Fibroblast of villous mesenchyme (primary cell): ENCODE results near the gene ROBO2. TPM values are rescaled to one million over a fixed set of nuclear protein-coding genes. Genes with fewer than 3 reads are reported as not detected.

Experiments
- DNase-seq: peaks from one replicate; pipeline ENCODE4 v3.0.0-alpha.2; 2010; ENCODE audit warnings: low read depth
- H3K4me3 ChIP-seq: 2 replicates; pipeline ENCODE4 v1.5.1; 2011; ENCODE audit warnings: low read depth, mild to moderate bottlenecking, low read length
- total RNA-seq: library from RNA; depleted of rRNA; stranded (reverse); fragments of >200 nt; gene quantifications from 2 replicates; pipeline ENCODE4 v1.2.3, GENCODE V29; 2012
- TF ChIP-seq, protein P1 (sequence below): IDR thresholded peaks from 2 replicates; pipeline ENCODE4 v1.5.1; 2012; ENCODE audit warnings: low read depth, mild to moderate bottlenecking, low read length; ENCODE audit not compliant: insufficient read depth

Gene ROBO2
- total RNA-seq, 1 donor: 3.0 TPM

DNA sequence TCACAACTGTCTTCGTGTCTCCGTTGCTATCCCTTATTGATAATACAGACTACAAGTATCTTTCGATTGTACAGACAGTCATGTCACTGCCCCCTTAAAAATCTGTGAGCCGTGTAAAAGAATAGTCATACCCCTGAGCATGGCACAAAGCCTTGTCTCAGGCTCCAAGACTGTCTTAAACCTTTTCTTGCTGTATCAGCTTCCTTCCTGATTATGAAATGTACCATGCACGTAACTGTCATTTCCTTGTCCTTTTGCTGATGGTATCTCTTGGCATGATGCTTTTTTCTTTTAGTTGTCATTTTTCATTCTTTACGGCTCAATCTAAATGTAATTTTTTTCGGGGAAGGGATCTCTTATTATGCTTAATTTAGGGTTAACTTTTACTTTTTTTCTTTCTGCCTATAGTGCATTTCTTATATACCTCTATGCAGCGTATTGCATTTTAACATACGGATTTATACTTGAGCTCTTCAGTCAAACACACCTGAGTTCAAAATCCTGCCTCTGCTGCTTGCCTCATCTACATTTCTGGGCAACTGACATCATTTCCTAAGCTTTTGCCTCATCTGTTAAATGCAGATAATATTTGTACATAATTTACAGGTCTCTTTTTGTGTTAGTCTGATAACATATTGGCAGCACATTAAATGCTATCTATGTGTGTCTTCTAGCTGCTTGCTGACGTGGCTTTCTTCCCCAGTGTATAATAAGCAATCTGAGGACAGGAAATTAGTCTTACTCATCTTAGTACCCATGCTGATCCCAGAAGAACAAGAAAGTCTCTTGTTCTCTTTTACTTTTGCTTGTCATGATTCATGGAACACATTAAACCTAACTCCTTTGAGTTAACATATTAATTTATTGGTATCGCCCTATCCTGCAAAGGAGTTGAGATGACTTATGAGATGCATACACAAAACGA lies 57.3 kb downstream of the ROBO2 start:
- DNase-seq: no peak
- TF ChIP-seq, protein P1, sequence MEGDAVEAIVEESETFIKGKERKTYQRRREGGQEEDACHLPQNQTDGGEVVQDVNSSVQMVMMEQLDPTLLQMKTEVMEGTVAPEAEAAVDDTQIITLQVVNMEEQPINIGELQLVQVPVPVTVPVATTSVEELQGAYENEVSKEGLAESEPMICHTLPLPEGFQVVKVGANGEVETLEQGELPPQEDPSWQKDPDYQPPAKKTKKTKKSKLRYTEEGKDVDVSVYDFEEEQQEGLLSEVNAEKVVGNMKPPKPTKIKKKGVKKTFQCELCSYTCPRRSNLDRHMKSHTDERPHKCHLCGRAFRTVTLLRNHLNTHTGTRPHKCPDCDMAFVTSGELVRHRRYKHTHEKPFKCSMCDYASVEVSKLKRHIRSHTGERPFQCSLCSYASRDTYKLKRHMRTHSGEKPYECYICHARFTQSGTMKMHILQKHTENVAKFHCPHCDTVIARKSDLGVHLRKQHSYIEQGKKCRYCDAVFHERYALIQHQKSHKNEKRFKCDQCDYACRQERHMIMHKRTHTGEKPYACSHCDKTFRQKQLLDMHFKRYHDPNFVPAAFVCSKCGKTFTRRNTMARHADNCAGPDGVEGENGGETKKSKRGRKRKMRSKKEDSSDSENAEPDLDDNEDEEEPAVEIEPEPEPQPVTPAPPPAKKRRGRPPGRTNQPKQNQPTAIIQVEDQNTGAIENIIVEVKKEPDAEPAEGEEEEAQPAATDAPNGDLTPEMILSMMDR: no peak
- no peak overlapping the region for H3K4me3 ChIP-seq

DNA sequence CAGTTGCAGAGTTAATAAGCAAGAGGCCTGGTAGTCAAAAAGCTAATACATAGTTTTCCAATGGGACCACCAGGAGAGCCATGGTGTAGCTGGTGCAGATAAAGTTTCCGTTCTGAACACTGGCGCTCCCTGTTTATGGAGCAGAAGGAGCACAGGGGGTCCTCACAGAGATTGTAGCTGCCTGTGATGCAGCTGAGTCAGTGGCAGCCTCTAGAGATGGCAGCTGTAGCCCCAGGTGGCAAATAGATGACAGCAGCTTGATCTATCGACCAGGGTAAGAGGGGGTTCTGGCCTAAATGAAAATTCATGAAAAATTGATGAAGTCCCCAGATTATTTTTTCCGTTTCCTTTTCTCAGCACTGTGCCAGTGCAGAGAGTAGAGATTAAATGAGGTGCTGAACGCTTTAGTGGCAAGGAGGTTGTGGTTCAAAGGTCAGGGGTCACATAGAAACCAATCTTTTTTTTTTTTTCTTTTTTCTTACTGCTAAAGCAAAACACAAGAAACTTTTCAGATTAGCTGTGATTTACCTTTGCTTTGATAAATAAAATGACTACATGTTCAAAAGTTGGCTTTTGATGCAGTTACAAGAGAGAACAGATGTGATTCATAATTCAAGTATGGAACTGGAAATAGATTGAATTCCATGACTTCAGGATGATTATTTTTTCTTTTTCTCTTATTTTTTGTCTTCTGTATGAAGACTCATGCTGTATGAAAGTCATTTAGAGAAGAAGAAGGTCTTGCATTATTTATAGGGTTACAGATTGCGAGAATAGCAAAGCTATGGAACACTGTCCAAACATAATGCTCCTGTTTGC lies 63.3 kb downstream of the ROBO2 start:
- H3K4me3 ChIP-seq: no peak overlapping the region
- DNase-seq: no peak
- TF ChIP-seq, protein P1: no peak

DNA sequence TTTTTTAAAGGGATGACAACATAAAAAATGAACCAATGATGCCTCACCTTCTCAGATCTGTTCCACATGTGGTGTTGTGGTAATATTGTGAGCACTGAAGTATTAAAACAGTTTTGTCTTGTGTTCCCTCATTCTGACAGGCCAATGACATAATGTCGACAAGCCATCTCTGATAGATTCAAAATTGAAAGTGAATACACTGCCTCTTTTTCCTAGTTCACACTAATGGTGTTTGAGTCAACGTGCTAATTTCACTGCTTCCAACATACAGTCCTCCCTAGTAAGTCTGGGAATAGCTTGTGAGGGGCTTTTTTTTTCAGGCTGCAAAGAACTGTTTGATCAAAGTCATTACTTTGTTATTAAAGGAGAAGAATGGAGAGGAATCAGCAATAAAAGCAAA lies 82.8 kb downstream of the ROBO2 start:
- TF ChIP-seq, protein P1: no peak

DNA sequence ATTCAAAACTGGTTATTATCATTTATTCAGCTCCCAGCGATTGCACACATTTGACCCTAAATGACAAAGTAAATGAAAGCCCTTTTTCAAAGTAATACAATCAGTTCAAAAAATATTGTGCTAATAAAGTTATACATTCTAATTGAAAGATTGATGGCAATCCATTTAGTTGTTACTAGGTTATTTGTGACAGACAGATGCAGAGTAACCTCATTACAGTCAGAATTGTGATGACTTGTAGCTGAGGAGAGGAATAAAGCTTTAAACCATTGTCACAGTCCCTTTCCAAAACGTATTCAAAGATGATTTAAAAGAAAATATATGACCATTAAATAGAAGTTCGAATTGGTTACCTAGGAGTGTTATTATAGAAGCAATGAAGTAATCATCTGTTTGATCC lies 86.1 kb downstream of the ROBO2 start:
- no peak for DNase-seq
- H3K4me3 ChIP-seq: no peak overlapping the region
- TF ChIP-seq, protein P1: no peak

More for the DNA sequence above, 82.8 kb downstream of the ROBO2 start:
- no peak for DNase-seq
- no peak overlapping the region for H3K4me3 ChIP-seq

DNA sequence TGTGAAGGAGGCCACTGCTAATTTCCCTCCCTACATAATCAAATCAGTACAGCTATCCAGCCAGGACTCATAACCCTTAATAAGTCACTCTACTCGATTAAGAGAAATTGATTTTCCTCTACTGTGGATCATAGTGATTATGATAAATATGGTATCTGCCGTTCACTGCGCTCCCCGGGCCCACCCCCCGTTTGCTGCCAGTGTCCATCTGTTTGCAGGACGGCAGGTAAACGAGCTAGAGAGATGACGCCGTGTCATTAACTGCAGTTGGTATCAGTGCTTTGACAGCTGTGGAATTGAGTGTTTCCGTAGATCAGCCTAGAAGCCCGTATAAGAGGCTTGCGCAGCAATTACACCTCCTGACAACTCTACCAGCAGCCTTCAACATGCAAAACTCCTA lies 94.9 kb downstream of the ROBO2 start:
- no peak overlapping the region for H3K4me3 ChIP-seq
- DNase-seq: no peak
- TF ChIP-seq, protein P1: no peak

DNA sequence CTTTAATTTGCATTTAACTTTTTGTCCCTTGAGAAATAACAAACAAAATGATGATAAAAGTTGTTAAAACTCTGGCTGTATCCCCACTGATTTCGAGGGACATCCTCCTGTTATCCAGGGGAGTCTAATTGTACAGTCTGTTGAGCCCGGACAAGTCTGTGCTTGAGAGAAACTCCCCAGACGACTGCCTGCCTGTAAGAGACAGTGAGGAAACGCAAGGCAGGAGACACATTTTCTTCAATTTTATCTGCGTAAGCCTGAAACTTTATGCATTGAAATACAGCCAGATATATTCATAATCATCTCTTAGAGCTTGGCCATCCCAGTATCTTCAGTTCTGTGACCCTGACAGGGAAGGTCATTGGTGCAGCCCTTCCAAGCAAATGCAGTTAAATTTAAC lies 97.7 kb downstream of the ROBO2 start:
- no peak for DNase-seq
- no peak overlapping the region for H3K4me3 ChIP-seq
- TF ChIP-seq, protein P1: no peak
